HCT116 (cell line): ENCODE measurements around the gene WFDC5.

ENCODE experiments used
- EZH2 ChIP-seq: fragments of 200-600 bp; sonication (generic); IDR thresholded peaks from 2 replicates; pipeline ENCODE4 v1.6.1; 2017; ENCODE audit warnings: antibody characterized with exemption, mixed run types
- RAD21 ChIP-seq: IDR thresholded peaks from 2 replicates; pipeline ENCODE4 v1.6.1; 2012; ENCODE audit warnings: low read depth, mild to moderate bottlenecking
- TCF7L2 ChIP-seq: IDR thresholded peaks from 2 replicates; pipeline ENCODE4 v1.7.0; 2011; ENCODE audit warnings: borderline replicate concordance, inconsistent platforms; ENCODE audit not compliant: insufficient read depth, insufficient read length; ENCODE audit errors: extremely low read depth

GRCh38 chr20:45149062-45149461, 34.1 kb upstream of the WFDC5 start:
- TF ChIP-seq RAD21, result no peak
- no peak for TF ChIP-seq EZH2
- no peak for TF ChIP-seq TCF7L2
